Colonic mucosa (tissue), 4 donors: Measurements from ENCODE around the gene FGF23. TPM values are rescaled to one million over a fixed set of nuclear protein-coding genes. Genes with fewer than 3 reads are reported as not detected.

ENCODE experiments used
- DNase-seq: peaks from one replicate; pipeline ENCODE4 v3.0.0-alpha.2; 2020
- H3K27ac ChIP-seq: fragments of 200-600 bp; one replicate; pipeline ENCODE4 v1.8.0; 2021
- H3K27me3 ChIP-seq: fragments of 200-600 bp; one replicate; pipeline ENCODE4 v1.8.0; 2021
- H3K36me3 ChIP-seq: fragments of 200-600 bp; one replicate; pipeline ENCODE4 v1.8.0; 2021
- H3K4me1 ChIP-seq: fragments of 200-600 bp; one replicate; pipeline ENCODE4 v1.8.0; 2021; ENCODE audit warnings: mild to moderate bottlenecking
- H3K4me3 ChIP-seq: fragments of 200-600 bp; one replicate; pipeline ENCODE4 v1.8.0; 2021
- H3K9ac ChIP-seq, 2 donors: one replicate each; pipeline ENCODE4 v1.7.0; 2013; ENCODE audit warnings: control low read depth in 2 of 2, low read depth in 2 of 2, low read length in 2 of 2
- H3K9me3 ChIP-seq: fragments of 200-600 bp; one replicate; pipeline ENCODE4 v1.8.0; 2021
- CTCF ChIP-seq: fragments of 200-600 bp; IDR thresholded peaks from one replicate; pipeline ENCODE4 v1.8.0; 2022; ENCODE audit warnings: antibody characterized with exemption, mild to moderate bottlenecking
- intact Hi-C: fragments of 100-400 bp; cut with DNase I; formaldehyde crosslinking; loops from one replicate; pipeline ENCODE4 v1.14.1; 2022
- total RNA-seq, 2 donors: library from RNA; stranded (reverse); fragmentation: NEBNext Ultra II Directional in 1 of 2; extraction: Animal tissue kit (Norgen Biotek cat#: 25700) in 1 of 2; gene quantifications; one replicate each; pipeline ENCODE4 v1.2.1, GENCODE V29; 2021
- donor health status: healthy.
- donor health status: DM: no; HTN: no; CAD: no.
- donor health status: DM: no; HTN: no; CAD: no.

The FGF23 gene
- total RNA-seq, 2 donors from 2014 or later: not detected

- TF ChIP-seq CTCF: no peak
- Histone ChIP-seq H3K4me1 (no peaks in the 10 kb centered on the region), H3K36me3 (no peaks in the 10 kb centered on the region), H3K27ac (no peak overlapping the region), H3K9ac (no peak overlapping the region), H3K4me3 (no peak overlapping the region), H3K27me3 (no peaks in the 10 kb centered on the region), H3K9me3 (no peaks in the 10 kb centered on the region)
- intact Hi-C loops: loop anchor here (10.0 kb wide), 1 partner anchor 169 kb away; no protein-coding TSS in a partner anchor
- no peak for DNase-seq
Measured at GRCh38 chr12:4355156-4356040, 24.1 kb downstream of the FGF23 start.

- no peak overlapping the region for H3K27ac ChIP-seq
- DNase-seq: no peak
- no peaks in the 10 kb centered on the region for H3K36me3 ChIP-seq
- no peak overlapping the region for H3K9ac ChIP-seq
- H3K9me3 ChIP-seq: no peaks in the 10 kb centered on the region
- H3K4me3 ChIP-seq: no peak overlapping the region
- peak; percentile 42 for TF ChIP-seq CTCF
- H3K27me3 ChIP-seq: no peaks in the 10 kb centered on the region
- intact Hi-C loops: loop anchor here (10.0 kb wide), 1 partner anchor 171 kb away; no protein-coding TSS in a partner anchor
- H3K4me1 ChIP-seq: no peaks in the 10 kb centered on the region
Measured at GRCh38 chr12:4353785-4354208, 25.7 kb downstream of the FGF23 start.

- Histone ChIP-seq H3K4me3 (no peak overlapping the region), H3K36me3 (no peaks in the 10 kb centered on the region), H3K27me3 (no peaks in the 10 kb centered on the region), H3K27ac (no peak overlapping the region), H3K9ac (no peak overlapping the region), H3K9me3 (no peaks in the 10 kb centered on the region), H3K4me1 (no peaks in the 10 kb centered on the region)
- no peak for DNase-seq
- intact Hi-C loops: no loop called here
- TF ChIP-seq CTCF: no peak
Measured at GRCh38 chr12:4346931-4347330, 32.6 kb downstream of the FGF23 start.

- Histone ChIP-seq H3K9ac (no peak overlapping the region), H3K9me3 (no peaks in the 10 kb centered on the region), H3K36me3 (no peaks in the 10 kb centered on the region), H3K27me3 (no peaks in the 10 kb centered on the region), H3K27ac (no peak overlapping the region), H3K4me3 (no peak overlapping the region), H3K4me1 (no peaks in the 10 kb centered on the region)
- intact Hi-C loops: no loop called here
- no peak for TF ChIP-seq CTCF
- DNase-seq: peak; percentile 49
Measured at GRCh38 chr12:4331842-4332241, 47.7 kb downstream of the FGF23 start.

GRCh38 chr12:4331221-4331620, 48.3 kb downstream of the FGF23 start:
- no peaks in the 10 kb centered on the region for H3K4me1 ChIP-seq
- TF ChIP-seq CTCF: no peak
- intact Hi-C loops: no loop called here
- no peak for DNase-seq
- no peaks in the 10 kb centered on the region for H3K9me3 ChIP-seq
- H3K27me3 ChIP-seq: no peaks in the 10 kb centered on the region
- no peak overlapping the region for H3K27ac ChIP-seq
- H3K4me3 ChIP-seq: no peak overlapping the region
- no peak overlapping the region for H3K9ac ChIP-seq
- no peaks in the 10 kb centered on the region for H3K36me3 ChIP-seq
